ENCODE data around the gene ZNF664. TPM values are rescaled to one million over a fixed set of nuclear protein-coding genes. Genes with fewer than 3 reads are reported as not detected.

ZNF664 gene
- polyA plus RNA-seq, 3 donors: 1.5 to 20.9 (median 2.7) TPM

GRCh38 chr12:123928897-123929296 lies 44.1 kb upstream of the ZNF664 start:
- H3K27me3 ChIP-seq (ENCODE audit: control insufficient read depth in 2 of 2, insufficient read depth in 2 of 2, low read length in 2 of 2): no peaks in the 10 kb centered on the region

DNA sequence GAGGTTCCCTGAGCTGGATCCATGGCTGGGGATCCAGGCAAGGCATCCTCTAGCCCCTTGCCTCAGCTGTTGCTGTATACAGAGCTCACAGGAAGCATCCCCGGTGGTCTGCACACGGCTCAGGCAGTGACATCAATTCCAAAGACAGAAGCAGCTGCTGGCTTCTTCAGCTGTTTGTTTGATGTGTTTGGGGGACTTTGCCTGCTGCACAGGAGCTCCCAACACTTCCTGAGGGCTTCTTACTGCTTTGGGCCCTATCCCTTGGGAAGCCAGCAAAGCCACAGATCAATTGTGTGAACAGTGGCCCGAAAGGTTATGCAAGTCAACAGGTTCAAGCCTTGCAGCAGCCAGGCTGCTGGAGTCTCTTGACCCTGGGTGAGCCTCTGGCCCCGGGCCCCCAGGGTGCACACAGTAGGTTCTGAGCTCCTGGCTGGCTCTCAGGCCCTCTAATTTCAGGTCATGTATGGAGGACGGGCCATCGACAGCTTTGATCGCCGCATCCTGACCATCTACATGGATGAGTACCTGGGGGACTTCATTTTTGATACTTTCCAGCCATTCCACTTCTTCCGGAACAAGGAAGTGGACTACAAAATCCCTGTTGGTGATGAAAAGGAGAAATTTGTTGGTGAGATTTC lies 43.0 kb upstream of the ZNF664 start:
- DNase-seq: no peak
- Mint-ChIP-seq H3K27ac (peak overlapping the region in 1 of 7 donors; percentile 32), H3K36me3 (no peaks in the 10 kb centered on the region), H3K27me3 (ENCODE audit: low read depth in 3 of 3) (peaks cover 2 to 7% (median 6%) of the 10 kb centered on the region in 3 donors), H3K9me3 (no peaks in the 10 kb centered on the region), H3K4me3 (no peak overlapping the region), H3K4me1 (peaks cover 8% of the 10 kb centered on the region)
- Histone ChIP-seq H3K27ac (ENCODE audit: low read depth in 1 of 2, low read length in 2 of 2) (no peak overlapping the region), H3K36me3 (replicated peaks in 1 of 2; ENCODE audit: control insufficient read depth in 1 of 2, insufficient read depth in 2 of 2, low read length in 2 of 2) (no peaks in the 10 kb centered on the region), H2AFZ (ENCODE audit: insufficient read depth, low read depth, low read length, poor library complexity, severe bottlenecking) (no peak overlapping the region), H3K79me2 (ENCODE audit: insufficient read depth, low read length) (no peaks in the 10 kb centered on the region), H3K4me1 (ENCODE audit: control insufficient read depth in 1 of 2, insufficient read depth in 2 of 2, low read length in 2 of 2) (no peaks in the 10 kb centered on the region), H3K27me3 (ENCODE audit: control insufficient read depth in 2 of 2, insufficient read depth in 2 of 2, low read length in 2 of 2) (no peaks in the 10 kb centered on the region), H3K9me3 (replicated peaks in 1 of 2; ENCODE audit: control insufficient read depth in 1 of 2, insufficient read depth in 1 of 2, low read length in 2 of 2) (no peaks in the 10 kb centered on the region), H3K4me2 (replicated peaks; ENCODE audit: extremely low read depth, low read length, poor library complexity, severe bottlenecking) (no peak overlapping the region), H3K9ac (ENCODE audit: insufficient read depth, low read length, poor library complexity, severe bottlenecking) (no peak overlapping the region), H3K4me3 (replicated peaks in 1 of 3; ENCODE audit: low read depth in 2 of 3, low read length in 3 of 3) (no peak overlapping the region), H4K20me1 (ENCODE audit: insufficient read depth, low read length) (no peaks in the 10 kb centered on the region)
- intact Hi-C loops (cut with micrococcal nuclease): no loop called here
- no peak for TF ChIP-seq CTCF (IDR thresholded peaks at IDR 0.05)
- 95% methylated on average over 4 of the region's 9 CpGs for WGBS (ENCODE audit: insufficient coverage)

More at GRCh38 chr12:123928897-123929296, 44.1 kb upstream of the ZNF664 start:
- Histone ChIP-seq H3K9ac (ENCODE audit: insufficient read depth, low read length, poor library complexity, severe bottlenecking) (no peak overlapping the region), H3K9me3 (replicated peaks in 1 of 2; ENCODE audit: control insufficient read depth in 1 of 2, insufficient read depth in 1 of 2, low read length in 2 of 2) (no peaks in the 10 kb centered on the region), H3K4me2 (replicated peaks; ENCODE audit: extremely low read depth, low read length, poor library complexity, severe bottlenecking) (no peak overlapping the region), H2AFZ (ENCODE audit: insufficient read depth, low read depth, low read length, poor library complexity, severe bottlenecking) (no peak overlapping the region), H3K36me3 (replicated peaks in 1 of 2; ENCODE audit: control insufficient read depth in 1 of 2, insufficient read depth in 2 of 2, low read length in 2 of 2) (no peaks in the 10 kb centered on the region), H4K20me1 (ENCODE audit: insufficient read depth, low read length) (no peaks in the 10 kb centered on the region), H3K4me1 (ENCODE audit: control insufficient read depth in 1 of 2, insufficient read depth in 2 of 2, low read length in 2 of 2) (no peaks in the 10 kb centered on the region), H3K27ac (ENCODE audit: low read depth in 1 of 2, low read length in 2 of 2) (no peak overlapping the region), H3K4me3 (replicated peaks in 1 of 3; ENCODE audit: low read depth in 2 of 3, low read length in 3 of 3) (no peak overlapping the region), H3K79me2 (ENCODE audit: insufficient read depth, low read length) (no peaks in the 10 kb centered on the region)
- intact Hi-C loops (cut with micrococcal nuclease): no loop called here
- WGBS (ENCODE audit: insufficient coverage): 88% methylated on average over 2 of the region's 7 CpGs
- Mint-ChIP-seq H3K36me3 (no peaks in the 10 kb centered on the region), H3K9me3 (peaks cover 0 to 2% (median 0%) of the 10 kb centered on the region in 7 donors), H3K27ac (no peak overlapping the region), H3K4me3 (no peak overlapping the region), H3K27me3 (ENCODE audit: low read depth in 3 of 3) (peaks cover 2 to 7% (median 7%) of the 10 kb centered on the region in 3 donors), H3K4me1 (peaks cover 3% of the 10 kb centered on the region)
- no peak for DNase-seq
- no peak for TF ChIP-seq CTCF (IDR thresholded peaks at IDR 0.05)
